ENCODE results near the gene MORN3.

Gene MORN3

GRCh38 chr12:121628037-121628436, 41.4 kb downstream of the MORN3 start:
- no peak for TF ChIP-seq CTCF (IDR thresholded peaks at IDR 0.05; ENCODE audit: unreplicated experiment in 3 of 3)
- no peaks in the 10 kb centered on the region for H3K9me3 Mint-ChIP-seq

GRCh38 chr12:121626853-121627640, 42.4 kb downstream of the MORN3 start:
- peak in 2 of 3 experiments; percentile 16 to 17 for TF ChIP-seq CTCF (IDR thresholded peaks at IDR 0.05; ENCODE audit: unreplicated experiment in 3 of 3)
- no peaks in the 10 kb centered on the region for H3K27me3 Mint-ChIP-seq (ENCODE audit: low read depth)
- H3K4me1 Mint-ChIP-seq, result peaks cover 36% of the 10 kb centered on the region
- H3K36me3 Mint-ChIP-seq (ENCODE audit: low read depth), result no peaks in the 10 kb centered on the region
- no peaks in the 10 kb centered on the region for H3K9me3 Mint-ChIP-seq
- peak overlapping the region; percentile 60 to 93 (median 89) for H3K27ac Mint-ChIP-seq
- peak overlapping the region; percentile 89 to 91 (median 90) for H3K4me3 Mint-ChIP-seq

More at GRCh38 chr12:121628037-121628436, 41.4 kb downstream of the MORN3 start:
- Mint-ChIP-seq H3K27ac (peak overlapping the region; percentile 60 to 93 (median 89)), H3K4me1 (peaks cover 46% of the 10 kb centered on the region), H3K36me3 (ENCODE audit: low read depth) (no peaks in the 10 kb centered on the region), H3K4me3 (peak overlapping the region; percentile 89 to 91 (median 90)), H3K27me3 (ENCODE audit: low read depth) (no peaks in the 10 kb centered on the region)

- Mint-ChIP-seq H3K4me1 (peaks cover 31% of the 10 kb centered on the region), H3K27ac (peak within 1 kb of the TSS; percentile 60 to 93 (median 89)), H3K27me3 (ENCODE audit: low read depth) (no peaks in the 10 kb centered on the region), H3K9me3 (no peaks in the 10 kb centered on the region), H3K4me3 (peak within 1 kb of the TSS; percentile 89 to 91 (median 90)), H3K36me3 (ENCODE audit: low read depth) (no peaks in the 10 kb centered on the region)
- peak in 1 of 3 experiments; percentile 26 for TF ChIP-seq CTCF (IDR thresholded peaks at IDR 0.05; ENCODE audit: unreplicated experiment in 3 of 3)
Measured at GRCh38 chr12:121626087-121626852, 43.2 kb downstream of the MORN3 start, which contains the start of gene ORAI1. Gene ORAI1 (plus strand): TSS chr12:121626530.

- TF ChIP-seq CTCF (IDR thresholded peaks at IDR 0.05; ENCODE audit: unreplicated experiment in 3 of 3), result no peak
- H3K36me3 Mint-ChIP-seq (ENCODE audit: low read depth), result no peaks in the 10 kb centered on the region
- H3K9me3 Mint-ChIP-seq, result no peaks in the 10 kb centered on the region
- no peaks in the 10 kb centered on the region for H3K27me3 Mint-ChIP-seq (ENCODE audit: low read depth)
- H3K4me3 Mint-ChIP-seq, result no peak overlapping the region
- H3K27ac Mint-ChIP-seq, result no peak overlapping the region
- H3K4me1 Mint-ChIP-seq, result peaks cover 4% of the 10 kb centered on the region
Measured at GRCh38 chr12:121620333-121620891, 49.0 kb downstream of the MORN3 start.

- Mint-ChIP-seq H3K36me3 (ENCODE audit: low read depth) (no peaks in the 10 kb centered on the region), H3K9me3 (no peaks in the 10 kb centered on the region), H3K27ac (no peak overlapping the region), H3K4me3 (no peak overlapping the region), H3K27me3 (ENCODE audit: low read depth) (no peaks in the 10 kb centered on the region), H3K4me1 (no peaks in the 10 kb centered on the region)
- no peak for TF ChIP-seq CTCF (IDR thresholded peaks at IDR 0.05; ENCODE audit: unreplicated experiment in 3 of 3)
Measured at GRCh38 chr12:121618659-121619233, 50.7 kb downstream of the MORN3 start.

Measured in nephron (organoid).